AG10803 (cell line): ENCODE data around the gene ZDHHC9.
"Not testable (repeated sequence)": the region's sequence is repeated elsewhere in the genome, so short reads cannot be mapped to it uniquely, and the experiment has no call there.

Source experiments
- DNase-seq: peaks from one replicate; pipeline ENCODE4 v3.0.0; 2010; ENCODE audit warnings: low read depth
- H3K4me3 ChIP-seq: 2 replicates; pipeline ENCODE4 v1.5.1; 2011; ENCODE audit warnings: mild to moderate bottlenecking, low read length, control low read depth
- TF ChIP-seq, protein P1 (sequence below): conservative IDR thresholded peaks from 2 replicates; pipeline ENCODE4 v1.5.1; 2011; ENCODE audit warnings: mild to moderate bottlenecking, low read length, control low read depth, inconsistent platforms

ZDHHC9 gene

DNA sequence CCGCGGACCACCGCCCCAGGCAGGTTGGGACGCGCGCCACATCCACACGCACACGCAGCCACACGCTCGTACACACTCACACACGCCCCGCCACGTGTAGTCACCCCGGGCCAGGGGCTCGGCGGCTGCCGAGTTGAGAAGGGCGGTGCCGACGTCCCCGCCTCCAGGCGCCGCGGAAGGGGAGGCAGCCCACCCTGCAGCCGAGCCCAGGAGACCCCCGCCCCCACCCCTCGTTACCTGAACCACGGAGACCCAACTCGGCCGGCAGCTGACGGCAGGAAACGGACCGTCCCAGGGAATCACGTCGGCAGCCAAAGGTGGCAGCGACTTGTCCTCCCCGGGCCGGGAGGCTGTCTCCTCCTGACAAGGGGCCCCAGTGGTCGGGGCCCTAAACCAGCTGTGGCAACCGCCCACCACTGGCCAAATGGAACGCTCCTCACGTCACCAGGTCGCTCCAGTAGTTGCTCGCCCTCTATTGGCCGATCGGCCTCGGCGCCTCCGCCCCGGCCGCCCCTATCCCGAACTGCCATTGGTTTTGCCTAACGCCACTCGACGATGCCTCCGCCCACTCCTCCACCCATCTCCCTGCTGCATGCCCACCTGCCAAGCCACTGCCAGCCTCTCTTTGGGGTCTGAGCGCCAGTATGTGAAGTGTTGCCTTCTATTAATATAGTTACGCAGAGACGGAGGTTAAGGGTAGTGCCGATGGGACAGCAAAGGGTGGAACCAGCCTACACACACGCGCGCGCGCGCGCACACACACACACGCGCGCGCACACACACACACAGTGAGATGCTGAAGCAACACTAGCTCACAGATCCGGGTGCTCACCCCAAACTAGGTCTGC, at the start of gene ZDHHC9:
ZDHHC9 (minus strand) TSS at position 428 of the 848 bp plus-strand sequence. CDS start 1,941 bp downstream, outside the sequence.
- peak within 1 kb of the TSS; percentile 74 for H3K4me3 ChIP-seq
- DNase-seq: peak; percentile 87
- TF ChIP-seq, protein P1, sequence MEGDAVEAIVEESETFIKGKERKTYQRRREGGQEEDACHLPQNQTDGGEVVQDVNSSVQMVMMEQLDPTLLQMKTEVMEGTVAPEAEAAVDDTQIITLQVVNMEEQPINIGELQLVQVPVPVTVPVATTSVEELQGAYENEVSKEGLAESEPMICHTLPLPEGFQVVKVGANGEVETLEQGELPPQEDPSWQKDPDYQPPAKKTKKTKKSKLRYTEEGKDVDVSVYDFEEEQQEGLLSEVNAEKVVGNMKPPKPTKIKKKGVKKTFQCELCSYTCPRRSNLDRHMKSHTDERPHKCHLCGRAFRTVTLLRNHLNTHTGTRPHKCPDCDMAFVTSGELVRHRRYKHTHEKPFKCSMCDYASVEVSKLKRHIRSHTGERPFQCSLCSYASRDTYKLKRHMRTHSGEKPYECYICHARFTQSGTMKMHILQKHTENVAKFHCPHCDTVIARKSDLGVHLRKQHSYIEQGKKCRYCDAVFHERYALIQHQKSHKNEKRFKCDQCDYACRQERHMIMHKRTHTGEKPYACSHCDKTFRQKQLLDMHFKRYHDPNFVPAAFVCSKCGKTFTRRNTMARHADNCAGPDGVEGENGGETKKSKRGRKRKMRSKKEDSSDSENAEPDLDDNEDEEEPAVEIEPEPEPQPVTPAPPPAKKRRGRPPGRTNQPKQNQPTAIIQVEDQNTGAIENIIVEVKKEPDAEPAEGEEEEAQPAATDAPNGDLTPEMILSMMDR: no peak

DNA sequence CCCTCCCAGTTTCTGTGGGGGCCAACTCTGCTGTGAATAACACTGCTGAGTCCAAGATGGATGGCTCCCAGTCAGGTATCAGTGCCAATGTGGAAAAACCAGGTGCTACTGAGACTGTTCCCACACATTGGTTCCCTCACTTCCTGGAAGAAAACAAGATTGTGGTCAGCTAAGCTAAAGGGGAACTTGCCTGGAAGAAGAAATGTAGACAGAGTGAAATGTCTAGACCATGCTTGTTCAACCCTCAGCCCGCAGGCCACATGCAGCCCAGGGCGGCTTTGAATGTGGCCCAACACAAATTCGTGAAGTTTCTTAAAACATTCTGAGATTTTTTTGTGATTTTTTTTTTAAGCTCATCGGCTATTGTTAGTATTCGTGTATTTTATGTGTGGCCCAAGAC, 33.7 kb upstream of the ZDHHC9 start:
- no peak overlapping the region for H3K4me3 ChIP-seq
- DNase-seq: no peak
- TF ChIP-seq, protein P1: no peak

DNA sequence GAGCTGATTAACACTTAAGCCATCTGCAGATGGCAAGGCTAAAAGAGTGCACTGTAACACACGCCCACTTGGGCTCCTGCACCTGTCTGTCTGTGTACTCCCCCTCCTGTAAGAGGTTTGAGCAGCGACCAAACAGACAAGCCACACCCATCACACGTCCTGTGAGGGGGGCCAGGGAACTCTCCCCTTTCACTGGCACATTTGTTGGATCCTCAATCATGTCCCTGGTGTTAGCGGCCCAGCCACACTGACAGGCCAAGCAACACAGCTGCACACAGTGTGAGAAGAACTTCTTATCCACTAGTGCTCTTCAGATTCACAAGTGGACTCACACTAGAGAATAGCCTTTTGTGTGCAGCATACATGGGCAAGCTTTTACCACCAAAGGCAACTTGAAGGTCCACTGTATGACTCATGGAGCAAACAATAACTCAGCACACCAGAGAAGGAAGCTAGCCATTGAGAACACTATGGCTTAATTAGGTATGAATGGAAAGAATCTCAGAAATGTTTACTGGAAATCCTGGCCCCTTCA, 33.2 kb upstream of the ZDHHC9 start:
- no peak overlapping the region for H3K4me3 ChIP-seq
- TF ChIP-seq, protein P1: no peak
- DNase-seq: peak; percentile 69

DNA sequence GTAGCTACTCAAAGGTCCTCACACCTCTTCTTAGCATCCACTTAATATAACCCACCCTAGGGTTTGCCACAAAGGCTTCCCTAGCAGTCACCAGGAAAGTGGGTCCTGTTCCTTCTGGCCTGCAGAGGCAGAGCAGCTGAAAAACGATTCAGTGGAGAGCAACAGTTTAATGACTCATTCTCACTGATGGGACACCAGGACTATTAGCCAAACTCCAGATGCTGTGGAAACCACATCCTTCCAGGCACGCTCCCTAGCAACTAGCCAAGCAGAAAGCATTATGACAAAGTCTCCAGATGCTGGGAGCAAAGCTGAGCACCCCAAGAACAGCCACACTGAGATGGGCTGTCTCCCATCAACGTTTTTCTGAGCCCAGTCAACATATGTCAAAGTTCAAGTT, 32.0 kb upstream of the ZDHHC9 start:
- TF ChIP-seq, protein P1: peak; percentile 48
- peak; percentile 88 for DNase-seq
- no peak overlapping the region for H3K4me3 ChIP-seq

DNA sequence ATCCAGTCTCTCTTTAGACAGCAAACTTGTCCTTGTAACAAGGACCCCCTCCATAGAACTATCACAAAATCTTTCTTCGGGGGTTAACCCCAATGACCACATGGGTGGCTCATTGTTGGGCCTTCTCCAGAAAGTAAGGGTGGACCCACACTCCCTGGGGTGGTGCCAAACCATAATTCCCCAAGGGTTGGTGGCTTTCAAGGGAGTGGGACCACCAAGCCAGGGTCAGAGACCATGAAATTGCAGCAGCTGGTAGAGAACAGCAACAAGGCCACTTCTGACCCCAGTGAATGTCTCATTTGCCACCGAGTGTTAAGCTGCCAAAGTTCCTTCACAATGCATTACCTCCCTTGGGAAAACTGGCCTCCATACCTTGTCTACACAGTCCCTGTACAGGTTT, 28.8 kb upstream of the ZDHHC9 start:
- no peak for DNase-seq
- H3K4me3 ChIP-seq: no peak overlapping the region
- TF ChIP-seq, protein P1: no peak

DNA sequence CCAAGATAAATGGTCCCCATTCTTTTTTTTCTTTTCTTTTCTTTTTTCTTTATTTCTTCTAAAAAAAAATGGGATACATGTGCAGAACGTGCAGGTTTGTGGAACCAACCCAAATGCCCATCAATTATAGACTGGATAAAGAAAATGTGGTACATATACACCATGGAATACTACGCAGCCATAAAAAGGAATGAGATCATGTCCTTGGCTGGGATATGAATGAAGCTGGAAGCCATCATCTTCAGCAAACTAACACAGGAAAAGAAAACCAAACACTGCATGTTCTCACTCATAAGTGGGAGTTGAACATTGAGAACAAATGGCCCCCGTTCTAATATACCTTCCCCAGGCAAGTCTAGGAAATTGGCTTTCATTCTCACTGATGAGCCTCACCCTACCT, 22.6 kb upstream of the ZDHHC9 start:
- not testable (repeated sequence) for DNase-seq, H3K4me3 ChIP-seq

DNA sequence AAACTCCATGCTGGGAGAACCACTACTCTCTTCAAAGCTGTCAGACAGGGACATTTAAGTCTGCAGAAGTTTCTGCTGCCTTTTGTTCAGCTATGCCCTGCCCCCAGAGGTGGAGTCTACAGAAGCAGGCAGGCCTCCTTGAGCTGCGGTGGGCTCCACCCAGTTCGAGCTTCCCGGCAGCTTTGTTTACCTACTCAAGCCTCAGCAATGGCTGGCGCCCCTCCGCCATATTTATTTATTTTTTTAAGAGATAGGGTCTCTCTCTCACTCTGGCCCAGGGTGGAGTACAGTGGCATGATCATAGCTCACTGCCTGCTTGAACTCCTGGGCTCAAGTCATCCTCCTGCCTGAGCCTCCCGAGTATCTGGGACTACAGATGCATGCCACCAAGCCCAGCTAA, 15.4 kb upstream of the ZDHHC9 start:
- not testable (repeated sequence) for H3K4me3 ChIP-seq, DNase-seq

DNA sequence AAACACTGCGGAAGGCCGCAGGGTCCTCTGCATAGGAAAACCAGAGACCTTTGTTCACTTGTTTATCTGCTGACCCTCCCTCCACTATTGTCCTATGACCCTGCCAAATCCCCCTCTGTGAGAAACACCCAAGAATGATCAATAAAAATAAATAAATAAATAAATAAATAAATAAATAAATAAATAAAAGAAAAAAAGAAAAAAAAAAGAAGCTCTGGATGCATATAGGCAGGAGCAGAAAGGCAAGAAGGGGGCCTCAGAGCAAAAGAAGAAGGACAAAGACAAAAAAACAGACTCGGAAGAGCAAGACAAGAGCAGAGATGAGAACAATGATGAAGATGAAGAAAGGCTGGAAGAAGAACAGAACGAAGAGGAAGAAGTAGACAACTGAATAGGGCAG, 8.1 kb upstream of the ZDHHC9 start:
- not testable (repeated sequence) for H3K4me3 ChIP-seq, DNase-seq
